KBM-7 (cell line): ENCODE results near the gene UXS1.

Source experiments
- DNase-seq: peaks from one replicate; pipeline ENCODE4 v3.0.0-alpha.2; 2015
- in situ Hi-C: fragments of 300-500 bp; cut with MboI; formaldehyde crosslinking; loops from 2 replicates; pipeline ENCODE4 v1.14.3; 2020; ENCODE audit warnings: low sequenced_read_pairs, low pct_unique_long_range_greater_than_20kb, mixed read lengths

Gene UXS1

DNA sequence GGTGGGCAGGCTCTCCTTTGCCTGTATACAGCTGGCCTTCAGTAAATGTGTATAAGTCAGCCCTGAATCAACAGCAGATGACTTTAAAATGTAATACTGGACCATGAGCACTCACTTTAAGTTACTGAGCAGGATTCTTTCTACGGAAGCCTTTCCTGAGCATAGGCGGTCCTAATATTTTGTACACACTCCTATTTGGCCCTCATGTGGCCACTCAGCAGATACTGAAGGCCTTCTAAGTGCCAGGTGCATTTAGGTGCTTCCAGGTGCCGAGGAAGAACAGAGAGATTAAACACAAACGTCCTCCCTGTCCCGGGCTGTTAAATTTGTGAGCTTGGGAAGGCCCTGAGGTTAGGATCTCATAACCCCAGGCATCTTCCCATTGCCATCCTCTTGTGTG lies 27.0 kb downstream of the UXS1 start:
- in situ Hi-C loops, result no loop called here
- no peak for DNase-seq

- in situ Hi-C loops, result no loop called here
Observed at GRCh38 chr2:106165561-106165960, 28.5 kb downstream of the UXS1 start.

DNA sequence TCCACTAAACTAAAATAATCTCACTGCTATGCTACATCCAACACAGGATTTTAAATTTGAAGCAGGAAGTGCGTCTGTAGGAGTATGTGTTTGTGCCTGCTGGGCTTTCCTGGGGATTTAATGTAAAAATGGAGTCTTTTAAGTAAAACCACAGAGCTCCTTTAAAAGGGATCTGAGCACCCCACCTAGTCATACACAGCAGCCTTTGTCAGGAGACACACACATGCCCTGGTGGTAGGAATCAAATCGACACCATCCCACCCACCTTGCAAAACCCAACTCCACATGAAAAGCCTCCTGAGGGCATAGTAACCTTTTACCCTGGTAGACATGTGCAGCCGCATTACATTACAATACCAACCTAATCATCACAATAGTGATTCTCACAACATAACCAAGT lies 29.1 kb downstream of the UXS1 start:
- peak; percentile 46 for DNase-seq
- in situ Hi-C loops, result no loop called here

More at GRCh38 chr2:106165561-106165960, 28.5 kb downstream of the UXS1 start:
- no peak for DNase-seq

- no peak for DNase-seq
- in situ Hi-C loops, result no loop called here
Observed at GRCh38 chr2:106163948-106164545, 30.1 kb downstream of the UXS1 start.

DNA sequence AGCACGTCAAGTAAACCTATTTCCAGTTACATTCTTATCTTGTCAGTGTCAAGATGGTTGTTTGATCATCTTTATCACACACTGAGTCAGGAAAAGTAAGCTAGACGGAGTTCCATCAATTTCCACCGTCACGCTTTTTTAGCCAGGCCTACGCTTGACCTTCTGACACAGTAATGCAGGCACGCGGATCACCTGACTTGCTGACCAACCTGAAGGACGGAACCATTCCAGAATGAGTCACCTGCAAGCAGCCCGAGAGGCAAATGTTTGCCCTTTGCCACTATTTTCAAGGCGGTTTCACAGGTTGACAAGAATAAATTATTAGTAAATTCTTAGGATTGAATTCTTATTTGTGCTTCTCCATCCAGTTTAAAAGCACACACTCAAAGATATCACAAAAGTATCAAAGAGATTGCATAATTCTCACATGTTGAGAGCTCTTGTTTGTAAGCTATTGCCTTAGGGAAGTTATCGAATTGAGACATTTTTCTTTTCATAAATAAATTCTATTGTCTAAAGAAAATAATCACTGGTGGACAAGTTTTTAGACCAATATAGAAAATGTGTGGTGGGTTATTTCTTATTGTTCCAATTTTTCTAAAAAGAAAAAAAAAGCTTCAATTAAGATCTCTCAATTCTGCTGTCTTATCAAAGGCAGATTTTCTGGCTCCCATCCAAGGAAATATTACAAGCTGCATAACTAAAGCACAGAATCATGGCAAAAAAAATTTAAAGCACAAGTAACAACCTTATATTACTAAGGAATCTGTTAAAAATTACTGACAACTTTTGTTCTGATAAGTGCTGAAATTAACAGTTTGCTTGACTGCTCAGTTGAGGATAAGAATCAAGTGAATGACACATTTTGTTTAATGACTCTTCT lies 31.9 kb downstream of the UXS1 start:
- DNase-seq, result no peak
- in situ Hi-C loops, result no loop called here

DNA sequence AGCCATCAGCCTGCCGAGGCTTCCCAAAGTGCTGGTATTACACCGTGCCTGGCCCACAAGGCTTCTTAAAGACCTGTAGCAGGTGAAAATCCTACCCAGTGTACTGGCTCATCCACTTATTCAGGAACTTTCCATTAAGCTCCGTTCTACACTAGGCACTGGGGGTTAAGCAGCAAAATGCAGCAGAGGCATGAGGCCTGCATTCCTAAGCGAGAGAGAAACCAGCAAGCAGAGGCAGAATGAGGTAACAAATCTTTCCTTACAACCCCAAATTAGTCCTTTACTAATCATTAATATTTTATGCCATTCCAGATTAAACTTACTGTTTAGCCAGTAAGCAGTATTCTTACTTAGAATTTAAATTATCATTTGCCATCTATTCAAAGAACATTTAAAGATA lies 32.8 kb downstream of the UXS1 start:
- in situ Hi-C loops, result no loop called here
- DNase-seq, result no peak

- in situ Hi-C loops, result no loop called here
Observed at GRCh38 chr2:106160786-106161261, 33.3 kb downstream of the UXS1 start.

GRCh38 chr2:106159866-106160785 lies 34.0 kb downstream of the UXS1 start:
- DNase-seq, result peak; percentile 93
- in situ Hi-C loops, result no loop called here

More at GRCh38 chr2:106160786-106161261, 33.3 kb downstream of the UXS1 start:
- DNase-seq, result peak; percentile 95

GRCh38 chr2:106158871-106159270 lies 35.2 kb downstream of the UXS1 start:
- DNase-seq, result no peak
- in situ Hi-C loops, result no loop called here

GRCh38 chr2:106158131-106158530 lies 36.0 kb downstream of the UXS1 start:
- in situ Hi-C loops, result no loop called here
- no peak for DNase-seq

- in situ Hi-C loops, result no loop called here
- no peak for DNase-seq
Observed at GRCh38 chr2:106157416-106157815, 36.7 kb downstream of the UXS1 start.

GRCh38 chr2:106156305-106157296 lies 37.5 kb downstream of the UXS1 start:
- in situ Hi-C loops, result no loop called here
- DNase-seq, result no peak

DNA sequence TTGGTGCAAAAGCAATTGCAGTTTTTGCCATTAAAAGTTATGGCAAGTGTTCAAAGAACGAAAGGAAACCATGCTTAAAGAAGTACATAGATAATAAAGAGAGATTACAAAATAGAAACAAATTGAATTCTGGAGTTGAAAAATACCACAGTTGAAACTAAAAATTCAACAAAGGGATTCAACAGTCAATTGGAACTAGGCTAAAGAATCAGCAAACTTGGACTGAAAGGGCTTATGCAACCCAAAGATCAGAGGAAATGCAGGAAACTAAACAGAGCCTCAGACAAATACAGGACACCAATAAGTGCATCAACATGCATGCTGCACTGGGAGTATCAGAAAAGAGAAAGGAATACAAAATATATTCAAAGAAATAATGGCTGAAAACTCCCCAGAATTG lies 40.3 kb downstream of the UXS1 start:
- in situ Hi-C loops, result no loop called here
- DNase-seq, result no peak

DNA sequence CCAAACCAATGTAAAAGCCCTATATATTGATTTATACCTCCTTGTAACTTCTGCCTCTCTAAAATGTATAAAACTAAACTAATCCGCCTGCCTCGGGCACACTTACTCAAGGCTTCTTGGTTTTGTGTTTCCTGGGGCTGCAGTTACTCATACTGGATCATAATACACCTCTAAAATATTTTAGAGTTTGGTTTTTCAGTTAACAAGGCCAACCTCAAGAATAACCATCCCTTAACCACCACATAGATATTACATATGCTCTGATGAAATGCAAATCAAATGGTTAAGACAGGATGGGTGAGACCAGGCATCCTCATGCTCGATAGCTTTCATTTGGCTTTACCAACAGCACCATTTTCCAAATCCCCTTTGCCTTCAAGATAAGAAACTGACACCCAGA lies 46.4 kb downstream of the UXS1 start:
- in situ Hi-C loops, result no loop called here
- DNase-seq, result no peak

DNA sequence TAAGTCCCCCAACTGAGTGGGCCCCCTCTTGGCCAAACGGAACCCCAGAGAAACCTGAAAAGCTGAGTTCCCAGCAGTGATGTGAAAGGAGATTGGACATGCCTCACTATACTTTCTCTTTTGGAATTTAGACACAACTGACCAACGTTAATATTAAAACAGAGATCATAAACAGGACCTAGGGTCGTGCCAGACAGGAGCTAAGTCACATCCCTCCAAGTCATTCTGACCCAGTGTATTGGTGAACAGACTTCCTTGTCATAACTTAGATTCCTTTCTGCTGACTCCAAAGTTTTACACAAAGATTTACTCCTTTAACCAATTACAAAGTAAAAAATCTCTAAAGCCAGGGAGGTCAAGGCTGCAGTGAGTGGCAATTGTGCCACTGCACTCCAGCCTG lies 46.9 kb downstream of the UXS1 start:
- no peak for DNase-seq
- in situ Hi-C loops, result no loop called here

- DNase-seq, result no peak
- in situ Hi-C loops, result no loop called here
Observed at GRCh38 chr2:106144621-106145331, 49.3 kb downstream of the UXS1 start.

GRCh38 chr2:106143495-106144215 lies 50.4 kb downstream of the UXS1 start:
- in situ Hi-C loops, result no loop called here
- no peak for DNase-seq
